GM12874 (cell line): ENCODE results near the gene RPS6KA6.

Experiments used
- TF ChIP-seq, protein P1 (sequence below): IDR thresholded peaks from 2 replicates; pipeline ENCODE4 v1.5.1; 2011; ENCODE audit warnings: low read depth, mild to moderate bottlenecking, control low read depth, low read length, moderate library complexity; ENCODE audit not compliant: insufficient read depth

The RPS6KA6 gene

GRCh38 chrX:84144991-84145390 lies 43.0 kb downstream of the RPS6KA6 start:
- TF ChIP-seq, protein P1, sequence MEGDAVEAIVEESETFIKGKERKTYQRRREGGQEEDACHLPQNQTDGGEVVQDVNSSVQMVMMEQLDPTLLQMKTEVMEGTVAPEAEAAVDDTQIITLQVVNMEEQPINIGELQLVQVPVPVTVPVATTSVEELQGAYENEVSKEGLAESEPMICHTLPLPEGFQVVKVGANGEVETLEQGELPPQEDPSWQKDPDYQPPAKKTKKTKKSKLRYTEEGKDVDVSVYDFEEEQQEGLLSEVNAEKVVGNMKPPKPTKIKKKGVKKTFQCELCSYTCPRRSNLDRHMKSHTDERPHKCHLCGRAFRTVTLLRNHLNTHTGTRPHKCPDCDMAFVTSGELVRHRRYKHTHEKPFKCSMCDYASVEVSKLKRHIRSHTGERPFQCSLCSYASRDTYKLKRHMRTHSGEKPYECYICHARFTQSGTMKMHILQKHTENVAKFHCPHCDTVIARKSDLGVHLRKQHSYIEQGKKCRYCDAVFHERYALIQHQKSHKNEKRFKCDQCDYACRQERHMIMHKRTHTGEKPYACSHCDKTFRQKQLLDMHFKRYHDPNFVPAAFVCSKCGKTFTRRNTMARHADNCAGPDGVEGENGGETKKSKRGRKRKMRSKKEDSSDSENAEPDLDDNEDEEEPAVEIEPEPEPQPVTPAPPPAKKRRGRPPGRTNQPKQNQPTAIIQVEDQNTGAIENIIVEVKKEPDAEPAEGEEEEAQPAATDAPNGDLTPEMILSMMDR = no peak

DNA sequence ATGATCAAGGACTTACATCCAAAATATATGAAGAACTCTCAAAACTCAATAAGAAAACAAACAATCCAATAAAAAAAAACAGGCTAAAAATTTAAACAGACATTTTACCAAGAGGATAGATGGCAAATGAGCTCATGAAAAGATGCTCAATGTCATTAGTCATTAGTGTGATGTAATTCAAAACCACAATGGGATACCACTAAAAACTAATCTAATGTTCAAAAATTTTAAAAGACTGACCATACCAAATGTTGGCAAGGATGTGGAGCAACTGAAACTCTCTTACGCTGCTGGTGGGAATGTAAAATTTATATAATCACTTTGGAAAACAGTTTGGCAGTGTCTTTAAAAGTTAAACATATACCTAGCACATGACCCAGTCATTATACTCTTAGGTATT lies 43.7 kb downstream of the RPS6KA6 start:
- TF ChIP-seq, protein P1 = no peak

DNA sequence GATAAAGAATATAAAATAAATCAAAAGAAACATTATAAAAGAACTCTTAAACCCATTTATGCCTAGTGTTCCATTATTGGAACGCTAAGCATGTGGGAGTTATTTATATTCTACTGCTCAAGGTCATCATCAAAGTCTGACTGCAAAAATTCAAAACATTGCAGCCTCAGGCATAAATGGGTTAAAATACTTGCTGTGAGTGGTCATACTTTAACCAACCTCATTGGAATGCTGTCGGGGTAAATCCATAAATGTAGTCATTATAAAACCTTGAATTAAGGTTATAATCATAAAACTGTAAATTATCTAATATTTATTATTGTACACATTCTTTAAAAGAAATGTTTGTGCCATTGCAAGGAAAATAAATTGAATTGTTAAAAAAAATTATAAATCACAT lies 55.0 kb downstream of the RPS6KA6 start:
- TF ChIP-seq, protein P1 = no peak

DNA sequence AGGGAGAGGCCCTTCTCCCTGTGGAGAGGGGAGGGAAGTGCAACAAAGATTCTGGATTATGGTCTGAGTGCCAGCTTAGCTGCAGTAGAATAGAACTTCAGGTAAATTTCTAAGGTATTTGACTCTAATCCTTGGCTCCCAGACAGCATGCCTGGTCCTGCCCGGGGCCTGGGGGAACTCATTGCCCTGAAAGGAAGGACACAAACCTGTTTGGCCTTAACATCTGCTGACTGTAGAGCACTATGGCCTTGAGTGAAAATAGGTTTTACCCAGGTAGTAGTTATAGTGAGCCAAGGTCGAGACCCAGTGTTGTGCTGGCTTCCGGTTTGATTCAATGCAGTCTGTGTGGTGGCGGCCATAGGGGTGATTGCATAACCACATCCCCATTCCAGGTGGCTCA lies 64.4 kb downstream of the RPS6KA6 start:
- TF ChIP-seq, protein P1 = no peak

DNA sequence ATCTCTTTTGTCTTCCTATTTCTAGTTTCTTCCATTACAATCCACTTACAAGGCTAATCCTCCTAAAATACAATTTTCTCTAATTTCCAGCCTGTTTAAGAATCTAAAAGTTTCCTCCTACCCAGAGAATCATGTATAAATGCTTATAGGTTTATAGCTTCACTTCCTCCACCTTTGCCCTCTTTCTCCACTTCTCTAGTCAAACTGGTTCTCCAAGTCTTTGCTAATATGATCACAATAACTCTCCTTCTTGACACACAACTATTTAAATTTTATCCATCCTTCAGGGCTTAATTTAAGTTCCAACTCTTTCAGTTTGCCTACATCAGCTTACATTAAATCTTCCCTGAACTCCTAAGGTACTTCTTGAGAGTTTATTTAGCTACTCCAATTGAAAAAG lies 69.2 kb downstream of the RPS6KA6 start:
- TF ChIP-seq, protein P1 = no peak

GRCh38 chrX:84118315-84118714 lies 69.7 kb downstream of the RPS6KA6 start:
- TF ChIP-seq, protein P1 = no peak

DNA sequence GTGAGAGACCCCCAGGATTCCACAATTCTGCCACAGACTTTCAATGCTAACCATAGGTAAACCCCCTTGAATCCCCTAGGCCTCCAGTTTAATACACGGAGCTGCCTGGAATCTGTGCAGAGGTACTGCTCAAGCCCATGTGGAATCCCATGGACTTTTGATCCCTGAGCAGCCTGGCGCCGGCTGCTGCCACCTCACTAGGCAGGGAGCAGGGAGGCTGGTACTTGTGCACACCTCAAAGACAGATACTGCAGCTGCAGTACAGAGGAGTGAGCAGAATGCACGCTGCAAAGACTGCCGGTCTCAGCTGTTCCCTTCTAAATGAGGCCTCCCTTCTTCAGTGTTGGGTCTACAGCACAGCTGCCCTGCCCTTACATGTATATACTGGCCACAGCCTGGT lies 79.4 kb downstream of the RPS6KA6 start:
- TF ChIP-seq, protein P1 = no peak

- TF ChIP-seq, protein P1 = no peak
These were observed 88.9 kb downstream of the RPS6KA6 start for GRCh38 chrX:84099120-84099519.
